SK-N-SH (cell line): ENCODE data around the gene TRIM40. TPM values are rescaled to one million over a fixed set of nuclear protein-coding genes. Genes with fewer than 3 reads are reported as not detected.

Experiments
- CTCF ChIA-PET: fragments of 300-600, 350-600 bp; formaldehyde crosslinking; extraction: SDS; loops from one replicate; lab custom pipeline; 2021; lab: Yijun Ruan, JAX
- POLR2A ChIA-PET: fragments of 350-600 bp; sonication (Branson Sonifier 250); formaldehyde crosslinking; extraction: SDS; loops from one replicate; lab custom pipeline; 2020; ENCODE audit warnings: antibody characterized with exemption, inconsistent platforms; lab: Yijun Ruan, JAX
- DNase-seq: peaks from one replicate; pipeline ENCODE4 v3.0.0; 2012
- H2AFZ ChIP-seq: fragments of 200-600 bp; sonication (generic); 2 replicates; pipeline ENCODE4 v1.8.1; 2016; ENCODE audit warnings: antibody characterized with exemption, mild to moderate bottlenecking, low read depth
- H3F3A ChIP-seq: fragments of 200-600 bp; sonication (generic); replicated peaks from 2 replicates; pipeline ENCODE3; 2016; ENCODE audit warnings: antibody characterized with exemption, mild to moderate bottlenecking; ENCODE audit not compliant: insufficient read depth
- H3K27ac ChIP-seq, 2 experiments: fragments of 200-500 bp in 1 of 2; fragments of 200-600 bp in 1 of 2; sonication (Bioruptor generic) in 1 of 2; sonication (generic), shearing (Covaris generic) in 1 of 2; 2 replicates each; pipeline versions ENCODE4 v1.5.1 to v1.6.1; 2014 to 2016; ENCODE audit warnings: low read depth in 2 of 2, inconsistent platforms in 1 of 2, low read length in 1 of 2, mild to moderate bottlenecking in 1 of 2, mixed read lengths in 1 of 2
- H3K27me3 ChIP-seq: fragments of 200-600 bp; sonication (generic), shearing (Covaris generic); 2 replicates; pipeline ENCODE4 v1.6.1; 2016; ENCODE audit warnings: mixed run types; ENCODE audit not compliant: insufficient read depth
- H3K36me3 ChIP-seq, 2 experiments: fragments of 200-500 bp in 1 of 2; fragments of 200-600 bp in 1 of 2; sonication (Bioruptor generic) in 1 of 2; sonication (generic) in 1 of 2; replicated peaks in 1 of 2; 2 replicates each; pipeline versions ENCODE3 to v1.5.1; 2014 to 2016; ENCODE audit warnings: low read length in 1 of 2, mild to moderate bottlenecking in 1 of 2; ENCODE audit not compliant: insufficient read depth in 2 of 2, control insufficient read depth in 1 of 2
- H3K4me1 ChIP-seq, 2 experiments: fragments of 200-500 bp in 1 of 2; fragments of 200-600 bp in 1 of 2; sonication (Bioruptor generic) in 1 of 2; sonication (generic), shearing (Covaris generic) in 1 of 2; 2 replicates each; pipeline versions ENCODE4 v1.5.1 to v1.6.1; 2014 to 2016; ENCODE audit warnings: low read depth in 1 of 2, low read length in 1 of 2, mixed run types in 1 of 2; ENCODE audit not compliant: insufficient read depth in 2 of 2, control insufficient read depth in 1 of 2
- H3K4me2 ChIP-seq: fragments of 200-600 bp; sonication (generic), shearing (Covaris generic); 2 replicates; pipeline ENCODE4 v1.6.1; 2017; ENCODE audit warnings: mixed run types
- H3K4me3 ChIP-seq, 2 experiments: fragments of 200-500 bp in 1 of 2; fragments of 200-600 bp in 1 of 2; sonication (Bioruptor generic) in 1 of 2; sonication (generic), shearing (Covaris generic) in 1 of 2; 2 replicates each; pipeline versions ENCODE4 v1.5.1 to v1.8.1; 2014 to 2016; ENCODE audit warnings: low read depth in 2 of 2, inconsistent platforms in 1 of 2, low read length in 1 of 2, mild to moderate bottlenecking in 1 of 2, mixed read lengths in 1 of 2, moderate library complexity in 1 of 2
- H3K79me2 ChIP-seq: fragments of 200-600 bp; sonication (generic); 2 replicates; pipeline ENCODE4 v1.8.1; 2017; ENCODE audit warnings: mild to moderate bottlenecking; ENCODE audit not compliant: insufficient read depth
- H3K9ac ChIP-seq: fragments of 200-600 bp; sonication (generic); 2 replicates; pipeline ENCODE4 v1.6.1; 2017; ENCODE audit warnings: mixed run types
- H3K9me2 ChIP-seq: fragments of 200-600 bp; sonication (generic); 2 replicates; pipeline ENCODE4 v1.6.1; 2017; ENCODE audit warnings: mixed run types
- H3K9me3 ChIP-seq: fragments of 200-600 bp; sonication (generic); 2 replicates; pipeline ENCODE4 v1.6.1; 2017; ENCODE audit warnings: mixed run types, mild to moderate bottlenecking, moderate library complexity
- H4K20me1 ChIP-seq: fragments of 200-600 bp; sonication (generic); 2 replicates; pipeline ENCODE4 v1.6.1; 2017; ENCODE audit warnings: mild to moderate bottlenecking, mixed run types; ENCODE audit not compliant: insufficient read depth
- CHD2 ChIP-seq: fragments of 150-350 bp; IDR thresholded peaks from 2 replicates; pipeline ENCODE4 v1.6.1; 2018; ENCODE audit warnings: low read length; ENCODE audit not compliant: partially characterized antibody
- EP300 ChIP-seq, 2 experiments: IDR thresholded peaks; 2 replicates each; pipeline versions ENCODE4 v1.4.0 to v1.6.1; 2012; ENCODE audit warnings: borderline replicate concordance in 1 of 2, low read depth in 1 of 2, low read length in 1 of 2
- EZH2phosphoT487 ChIP-seq: fragments of 200-600 bp; sonication (generic); IDR thresholded peaks from 2 replicates; pipeline ENCODE4 v1.6.1; 2017; ENCODE audit warnings: low read depth, mixed run types, mild to moderate bottlenecking, antibody characterized with exemption, moderate library complexity, borderline replicate concordance
- FOSL2 ChIP-seq: IDR thresholded peaks from 2 replicates; pipeline ENCODE4 v1.4.0; 2012; ENCODE audit warnings: low read depth, mild to moderate bottlenecking, moderate library complexity, borderline replicate concordance
- FOXJ3 ChIP-seq: sonication (generic); formaldehyde crosslinking; IDR thresholded peaks from 2 replicates; pipeline ENCODE4 v1.5.1; 2020; ENCODE audit warnings: mild to moderate bottlenecking, missing genetic modification reagents
- FOXM1 ChIP-seq: IDR thresholded peaks from 2 replicates; pipeline ENCODE4 v1.4.0; 2012; ENCODE audit warnings: low read depth, mild to moderate bottlenecking
- MEF2A ChIP-seq: IDR thresholded peaks from 2 replicates; pipeline ENCODE4 v1.4.0; 2012; ENCODE audit warnings: low read depth, borderline replicate concordance
- MXI1 ChIP-seq: IDR thresholded peaks from 2 replicates; pipeline ENCODE4 v1.6.1; 2012; ENCODE audit warnings: mild to moderate bottlenecking, low read depth, low read length, improper control_type of control experiment
- NFIC ChIP-seq: IDR thresholded peaks from 2 replicates; pipeline ENCODE4 v1.4.0; 2012; ENCODE audit warnings: borderline replicate concordance
- PBX3 ChIP-seq: IDR thresholded peaks from 2 replicates; pipeline ENCODE4; 2012
- POLR2AphosphoS5 ChIP-seq: IDR thresholded peaks from 2 replicates; pipeline ENCODE4 v1.6.1; 2012; ENCODE audit warnings: low read depth, low read length
- RCOR1 ChIP-seq: fragments of 150-350 bp; IDR thresholded peaks from 2 replicates; pipeline ENCODE4 v1.6.1; 2017; ENCODE audit warnings: antibody characterized with exemption, low read length
- SIN3A ChIP-seq: IDR thresholded peaks from 2 replicates; pipeline ENCODE4 v1.6.1; 2012; ENCODE audit warnings: low read depth, mild to moderate bottlenecking, low read length, moderate library complexity, borderline replicate concordance
- TEAD4 ChIP-seq: IDR thresholded peaks from 2 replicates; pipeline ENCODE4 v1.4.0; 2012; ENCODE audit warnings: mild to moderate bottlenecking, borderline replicate concordance; ENCODE audit not compliant: insufficient read depth
- USF1 ChIP-seq: IDR thresholded peaks from 2 replicates; pipeline ENCODE4 v1.4.0; 2012; ENCODE audit warnings: low read depth, borderline replicate concordance
- WGBS: methylation state at CpG from one replicate; pipeline ENCODE4 v1.1.6; 2017; ENCODE audit warnings: low lambda C conversion rate; 5-methylcytosine and 5-hydroxymethylcytosine counted together
- polyA plus RNA-seq, 3 experiments: library from polyadenylated mRNA; depleted of rRNA; stranded (reverse); fragments of >200 nt; gene quantifications; 2 replicates each; pipeline ENCODE4 v1.2.3, GENCODE V29; 2012
- TF ChIP-seq, protein P1 (sequence below): fragments of 150-350 bp; IDR thresholded peaks from 2 replicates; pipeline ENCODE4 v1.6.1; 2017; ENCODE audit warnings: antibody characterized with exemption, low read length, low read depth, borderline replicate concordance
- TF ChIP-seq, protein P2 (sequence below): fragments of 150-350 bp; IDR thresholded peaks from 2 replicates; pipeline ENCODE4 v1.6.1; 2016; ENCODE audit warnings: mild to moderate bottlenecking, low read depth, low read length

Gene TRIM40
- polyA plus RNA-seq, 1 of the 3 experiments (the other 2 are of a cell fraction) = not detected

- Histone ChIP-seq H4K20me1 (no peaks in the 10 kb centered on the region), H3K36me3 (peaks cover 8 to 36% of the 10 kb centered on the region in 2 experiments), H3K4me2 (no peak overlapping the region), H3F3A (no peaks in the 10 kb centered on the region), H3K9ac (no peak overlapping the region), H3K9me3 (peaks cover 7% of the 10 kb centered on the region; the same call in 1 of the 2 replicates), H3K9me2 (no peaks in the 10 kb centered on the region), H3K27ac (no peak overlapping the region), H2AFZ (no peak overlapping the region), H3K4me1 (no peaks in the 10 kb centered on the region), H3K27me3 (no peaks in the 10 kb centered on the region), H3K79me2 (no peaks in the 10 kb centered on the region), H3K4me3 (no peak overlapping the region)
- ChIA-PET POLR2A (no interaction called here), CTCF (interaction anchor here (0.8 to 1.2 kb wide), 2 partner anchors 81 to 212 kb away, joined by 3 to 4 read pairs; no protein-coding TSS in a partner anchor)
- TF ChIP-seq PBX3 = no peak
- no peak for TF ChIP-seq EZH2phosphoT487
- no peak for TF ChIP-seq TEAD4
- TF ChIP-seq SIN3A = no peak
- TF ChIP-seq FOSL2 = no peak
- TF ChIP-seq, protein P1, sequence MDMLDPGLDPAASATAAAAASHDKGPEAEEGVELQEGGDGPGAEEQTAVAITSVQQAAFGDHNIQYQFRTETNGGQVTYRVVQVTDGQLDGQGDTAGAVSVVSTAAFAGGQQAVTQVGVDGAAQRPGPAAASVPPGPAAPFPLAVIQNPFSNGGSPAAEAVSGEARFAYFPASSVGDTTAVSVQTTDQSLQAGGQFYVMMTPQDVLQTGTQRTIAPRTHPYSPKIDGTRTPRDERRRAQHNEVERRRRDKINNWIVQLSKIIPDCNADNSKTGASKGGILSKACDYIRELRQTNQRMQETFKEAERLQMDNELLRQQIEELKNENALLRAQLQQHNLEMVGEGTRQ = no peak
- no peak for TF ChIP-seq MEF2A
- TF ChIP-seq FOXJ3 (CRISPR knock-in tag) = no peak
- TF ChIP-seq EP300 (IDR thresholded peaks at IDR 0.05; ENCODE audit: borderline replicate concordance in 1 of 2, low read depth in 1 of 2, low read length in 1 of 2) = no peak
- no peak for TF ChIP-seq USF1
- TF ChIP-seq POLR2AphosphoS5 = no peak; the same call in 1 of the 2 replicates
- TF ChIP-seq CHD2 = no peak
- TF ChIP-seq RCOR1 = no peak
- 90% methylated on average over 5 of the region's 5 CpGs for WGBS
- no peak for DNase-seq
Measured at GRCh38 chr6:30184417-30185031, 48.6 kb downstream of the TRIM40 start.

GRCh38 chr6:30185846-30186484 lies 50.0 kb downstream of the TRIM40 start:
- Histone ChIP-seq H3K79me2 (no peaks in the 10 kb centered on the region), H3K9ac (no peak overlapping the region), H4K20me1 (no peaks in the 10 kb centered on the region), H3K4me2 (no peak overlapping the region), H3K27ac (no peak overlapping the region), H3K9me2 (no peaks in the 10 kb centered on the region), H2AFZ (no peak overlapping the region), H3K9me3 (no peaks in the 10 kb centered on the region), H3K4me3 (no peak overlapping the region), H3K27me3 (no peaks in the 10 kb centered on the region), H3F3A (no peaks in the 10 kb centered on the region), H3K36me3 (peaks cover 12 to 51% of the 10 kb centered on the region in 2 experiments), H3K4me1 (no peaks in the 10 kb centered on the region)
- 98% methylated on average over 15 of the region's 20 CpGs for WGBS
- ChIA-PET POLR2A (no interaction called here), CTCF (no interaction called here)
- TF ChIP-seq CHD2 (no peak), MXI1 (no peak), TEAD4 (no peak), NFIC (no peak), SIN3A (no peak), FOXJ3 (CRISPR knock-in tag) (no peak), RCOR1 (no peak), MEF2A (no peak), FOXM1 (no peak)
- TF ChIP-seq, protein P2, sequence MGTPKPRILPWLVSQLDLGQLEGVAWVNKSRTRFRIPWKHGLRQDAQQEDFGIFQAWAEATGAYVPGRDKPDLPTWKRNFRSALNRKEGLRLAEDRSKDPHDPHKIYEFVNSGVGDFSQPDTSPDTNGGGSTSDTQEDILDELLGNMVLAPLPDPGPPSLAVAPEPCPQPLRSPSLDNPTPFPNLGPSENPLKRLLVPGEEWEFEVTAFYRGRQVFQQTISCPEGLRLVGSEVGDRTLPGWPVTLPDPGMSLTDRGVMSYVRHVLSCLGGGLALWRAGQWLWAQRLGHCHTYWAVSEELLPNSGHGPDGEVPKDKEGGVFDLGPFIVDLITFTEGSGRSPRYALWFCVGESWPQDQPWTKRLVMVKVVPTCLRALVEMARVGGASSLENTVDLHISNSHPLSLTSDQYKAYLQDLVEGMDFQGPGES = no peak
- DNase-seq = no peak
